Measurements from ENCODE around the gene FOXJ1. TPM values are rescaled to one million over a fixed set of nuclear protein-coding genes. Genes with fewer than 3 reads are reported as not detected.
A peak's percentile ranks its signal among the peaks of the same experiment; 100 is the strongest.

The FOXJ1 gene
- total and polyA plus RNA-seq, 2 of the 13 experiments (the other 11 are each of a cell fraction or from before 2014, with no cell fraction given), result 0.98 to 1.6 TPM

- ChIA-PET CTCF (ENCODE audit: low intra/inter-chr PET ratio, low total read pairs) (interaction anchor here (2.1 to 4.1 kb wide), 2 partner anchors 30 to 34 kb away, joined by 11 to 20 read pairs; no protein-coding TSS in a partner anchor), POLR2A (interaction anchor here (0.6 to 1.3 kb wide), 2 partner anchors 25 to 1973 kb away, joined by 3 read pairs; partner anchors contain the start of gene TMC6)
- Histone ChIP-seq H2AFZ (ENCODE audit: low read length) (no peak overlapping the region), H3K27ac (ENCODE audit: extremely low read length, insufficient read depth, low read length) (no peak overlapping the region), H3K9me3 (ENCODE audit: low read length) (no peaks in the 10 kb centered on the region), H3K4me3 (replicated peaks in 1 of 3; ENCODE audit: insufficient read depth in 1 of 3, low read depth in 2 of 3, low read length in 3 of 3) (no peak overlapping the region), H3K9ac (ENCODE audit: insufficient read depth, low read depth, low read length) (no peak overlapping the region), H3K79me2 (ENCODE audit: insufficient read depth, low read length) (no peaks in the 10 kb centered on the region), H3K4me2 (ENCODE audit: low read depth, low read length) (no peak overlapping the region), H3K36me3 (replicated peaks in 1 of 2; ENCODE audit: control insufficient read depth in 1 of 2, insufficient read depth in 2 of 2, low read length in 2 of 2) (no peaks in the 10 kb centered on the region), H4K20me1 (ENCODE audit: insufficient read depth, low read length) (no peaks in the 10 kb centered on the region), H3K4me1 (ENCODE audit: insufficient read depth, low read length) (peaks cover 11% of the 10 kb centered on the region), H3K27me3 (ENCODE audit: control insufficient read depth in 1 of 2, insufficient read depth in 2 of 2, low read length in 2 of 2) (peaks cover 0 to 20% of the 10 kb centered on the region in 2 experiments; a peak in 2 of 5 replicates)
- intact Hi-C loops (cut with micrococcal nuclease; ENCODE audit: unreplicated experiment) (no loop called here), in situ Hi-C loops (cut with HindIII; ENCODE audit: extremely low pct_ligation_motif_present, low pct_unique_long_range_greater_than_20kb) (loop anchor here (5.0 kb wide), 1 partner anchor 33 kb away; no protein-coding TSS in a partner anchor)
- no peak for DNase-seq (ENCODE audit: low spot score)
- WGBS (ENCODE audit: low lambda C conversion rate), result 37% methylated on average over 9 of the region's 10 CpGs
- no TSS peak for BruUV-seq (replicated peaks)
- FAIRE-seq, result no peak
- peak; percentile 29; the same call in 2 of the 3 replicates for ATAC-seq
- no peak for TF ChIP-seq NFIC (IDR thresholded peaks at IDR 0.05; ENCODE audit: low read length)
- no peak for TF ChIP-seq ELF1 (CRISPR knock-in tag; IDR thresholded peaks at IDR 0.05)
- TF ChIP-seq TBL1XR1 (IDR thresholded peaks at IDR 0.05; ENCODE audit: borderline replicate concordance, low read length, partially characterized antibody), result no peak
- TF ChIP-seq ZNF703 (CRISPR knock-in tag; IDR thresholded peaks at IDR 0.05; ENCODE audit: borderline replicate concordance), result no peak
- TF ChIP-seq HOXD1 (CRISPR knock-in tag; IDR thresholded peaks at IDR 0.05), result no peak
- no peak for TF ChIP-seq MLXIP (CRISPR knock-in tag; IDR thresholded peaks at IDR 0.05; ENCODE audit: borderline replicate concordance)
- TF ChIP-seq NR2F6 (IDR thresholded peaks at IDR 0.05), result no peak
- TF ChIP-seq NR2F6 (CRISPR knock-in tag; IDR thresholded peaks at IDR 0.05), result no peak
Measured at GRCh38 chr17:76154936-76155845, 14.1 kb upstream of the FOXJ1 start.
